KOPT-K1 (cell line): ENCODE results near the gene DCAF11.
"Not testable (repeated sequence)": the region's sequence is repeated elsewhere in the genome, so short reads cannot be mapped to it uniquely, and the experiment has no call there.

ENCODE experiments used
- H3K27ac ChIP-seq: fragments of 200-600 bp; sonication (generic); 2 replicates; pipeline ENCODE4 v1.5.1; 2016; ENCODE audit warnings: antibody characterized with exemption, mild to moderate bottlenecking, low read depth, low read length; ENCODE audit not compliant: poor library complexity, severe bottlenecking
- H3K36me3 ChIP-seq: fragments of 200-600 bp; sonication (generic); 2 replicates; pipeline ENCODE4 v1.5.1; 2017; ENCODE audit warnings: antibody characterized with exemption, mild to moderate bottlenecking, low read length, moderate library complexity; ENCODE audit not compliant: insufficient read depth
- H3K9me3 ChIP-seq: fragments of 200-600 bp; sonication (generic); 2 replicates; pipeline ENCODE4 v1.5.1; 2017; ENCODE audit warnings: antibody characterized with exemption, low read length, mild to moderate bottlenecking; ENCODE audit not compliant: insufficient read depth, poor library complexity, severe bottlenecking

DCAF11 gene

GRCh38 chr14:24100197-24100981 is 14.2 kb upstream of the DCAF11 start:
- Histone ChIP-seq H3K27ac (no peak overlapping the region), H3K9me3 (no peaks in the 10 kb centered on the region), H3K36me3 (no peaks in the 10 kb centered on the region; the same call in 1 of the 2 replicates)

- H3K27ac ChIP-seq: no peak overlapping the region
- H3K9me3 ChIP-seq: no peaks in the 10 kb centered on the region
- H3K36me3 ChIP-seq: no peaks in the 10 kb centered on the region; the same call in 1 of the 2 replicates
Observed at GRCh38 chr14:24100982-24101494, 13.5 kb upstream of the DCAF11 start.

GRCh38 chr14:24102357-24103048 is 12.1 kb upstream of the DCAF11 start:
- Histone ChIP-seq H3K36me3 (no peaks in the 10 kb centered on the region; the same call in 1 of the 2 replicates), H3K27ac (no peak overlapping the region), H3K9me3 (no peaks in the 10 kb centered on the region)

GRCh38 chr14:24103451-24103850 is 11.1 kb upstream of the DCAF11 start:
- Histone ChIP-seq H3K36me3 (no peaks in the 10 kb centered on the region; the same call in 1 of the 2 replicates), H3K27ac (no peak overlapping the region), H3K9me3 (no peaks in the 10 kb centered on the region)

GRCh38 chr14:24105609-24106239 is 8.9 kb upstream of the DCAF11 start:
- H3K27ac ChIP-seq, H3K36me3 ChIP-seq: not testable (repeated sequence)

GRCh38 chr14:24106672-24107271 is 7.8 kb upstream of the DCAF11 start:
- Histone ChIP-seq H3K9me3 (no peaks in the 10 kb centered on the region), H3K36me3 (no peaks in the 10 kb centered on the region), H3K27ac (no peak overlapping the region)

More at GRCh38 chr14:24105609-24106239, 8.9 kb upstream of the DCAF11 start:
- not testable (repeated sequence) for H3K9me3 ChIP-seq

- no peaks in the 10 kb centered on the region for H3K36me3 ChIP-seq
- no peaks in the 10 kb centered on the region for H3K9me3 ChIP-seq
- H3K27ac ChIP-seq: peak overlapping the region; percentile 54
Observed at GRCh38 chr14:24108336-24108874, 6.2 kb upstream of the DCAF11 start.

GRCh38 chr14:24110060-24110459 is 4.5 kb upstream of the DCAF11 start:
- Histone ChIP-seq H3K27ac (no peak overlapping the region), H3K36me3 (no peaks in the 10 kb centered on the region), H3K9me3 (no peaks in the 10 kb centered on the region)

GRCh38 chr14:24110523-24110922 is 4.1 kb upstream of the DCAF11 start:
- H3K36me3 ChIP-seq: no peaks in the 10 kb centered on the region
- no peaks in the 10 kb centered on the region for H3K9me3 ChIP-seq
- no peak overlapping the region for H3K27ac ChIP-seq

- Histone ChIP-seq H3K36me3 (peaks cover 24% of the 10 kb centered on the region), H3K9me3 (no peaks in the 10 kb centered on the region), H3K27ac (peak overlapping the region; percentile 96)
Observed at GRCh38 chr14:24113379-24113800, 1.2 kb upstream of the DCAF11 start.

GRCh38 chr14:24113801-24114531 is 611 bp upstream of the DCAF11 start:
- H3K36me3 ChIP-seq: peaks cover 30% of the 10 kb centered on the region
- peak overlapping the region; percentile 96 for H3K27ac ChIP-seq
- H3K9me3 ChIP-seq: no peaks in the 10 kb centered on the region

GRCh38 chr14:24115422-24116127 is 998 bp downstream of the DCAF11 start:
- peaks cover 43% of the 10 kb centered on the region for H3K36me3 ChIP-seq
- H3K27ac ChIP-seq: peak overlapping the region; percentile 96
- H3K9me3 ChIP-seq: no peaks in the 10 kb centered on the region

- Histone ChIP-seq H3K9me3 (no peaks in the 10 kb centered on the region), H3K36me3 (peaks cover 50% of the 10 kb centered on the region), H3K27ac (no peak overlapping the region)
Observed at GRCh38 chr14:24116128-24116814, 1.7 kb downstream of the DCAF11 start.
